ENCODE results near the gene TSSK6. TPM values are rescaled to one million over a fixed set of nuclear protein-coding genes. Genes with fewer than 3 reads are reported as not detected.

Gene TSSK6
- polyA plus RNA-seq, 4 donors: 1.6 to 3.4 (median 1.9) TPM

DNA sequence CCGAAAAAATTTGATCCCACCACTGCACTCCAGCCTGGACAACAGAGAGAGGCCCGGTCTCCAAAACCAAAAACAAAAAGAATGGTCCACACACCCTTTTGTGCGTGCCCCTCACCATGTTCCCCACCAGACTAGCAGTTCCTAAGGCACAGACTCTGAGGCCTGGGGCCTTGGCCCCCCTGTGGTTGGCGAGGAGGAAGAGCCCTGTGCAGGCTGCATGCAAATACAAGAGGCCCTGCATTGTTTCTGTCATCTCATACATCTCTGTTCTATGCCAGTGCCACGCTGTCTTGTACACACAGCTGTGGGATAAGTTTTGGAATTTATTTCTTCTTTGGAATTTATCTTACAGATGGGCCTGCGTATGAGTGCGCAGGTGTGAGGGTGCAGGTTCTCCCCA lies 8.7 kb upstream of the TSSK6 start:
- no peak overlapping the region for H3K4me3 ChIP-seq (ENCODE audit: low read depth in 1 of 3, low read length in 3 of 3)
- H3K27me3 ChIP-seq (ENCODE audit: control insufficient read depth in 3 of 3, insufficient read depth in 3 of 3, low read length in 3 of 3): no peaks in the 10 kb centered on the region
- H3K9me3 ChIP-seq (ENCODE audit: control insufficient read depth in 2 of 2, insufficient read depth in 1 of 2, low read depth in 1 of 2, low read length in 1 of 2): no peaks in the 10 kb centered on the region
- WGBS, 3 donors: 85 to 93% (median 87%) methylated on average over 7 of the region's 7 CpGs
- FAIRE-seq (no peak), DNase-seq (no peak)
- H3K36me3 ChIP-seq (ENCODE audit: control insufficient read depth in 3 of 3, insufficient read depth in 2 of 3, low read depth in 1 of 3, low read length in 3 of 3): peaks cover 3 to 66% (median 5%) of the 10 kb centered on the region in 3 donors
- H3K4me1 ChIP-seq (ENCODE audit: control insufficient read depth in 3 of 3, insufficient read depth in 2 of 3, low read depth in 1 of 3, low read length in 2 of 3): no peaks in the 10 kb centered on the region
- H3K27ac ChIP-seq (ENCODE audit: low read depth in 1 of 3, low read length in 2 of 3): no peak overlapping the region

DNA sequence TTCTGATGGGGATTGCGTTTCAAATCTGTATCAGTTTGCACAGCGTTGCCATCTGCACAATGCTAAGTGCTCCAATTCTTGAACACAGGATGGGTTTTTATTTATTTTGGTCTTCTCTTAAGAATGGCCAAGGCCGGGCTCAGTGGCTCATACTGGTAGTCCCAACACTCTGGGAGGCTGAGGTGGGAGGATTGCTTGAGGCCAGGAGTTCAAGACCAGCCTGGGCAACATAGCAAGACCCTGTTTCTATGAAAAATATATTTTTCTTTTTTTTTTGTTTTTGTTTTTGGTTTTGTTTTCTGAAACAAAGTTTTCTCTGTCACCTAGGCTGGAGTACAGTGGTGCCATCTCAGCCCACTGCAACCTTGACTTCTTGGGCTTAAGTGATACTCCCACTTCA lies 7.8 kb upstream of the TSSK6 start:
- Histone ChIP-seq H3K27ac (ENCODE audit: low read depth in 1 of 3, low read length in 2 of 3) (no peak overlapping the region), H3K36me3 (ENCODE audit: control insufficient read depth in 3 of 3, insufficient read depth in 2 of 3, low read depth in 1 of 3, low read length in 3 of 3) (peaks cover 3 to 64% (median 6%) of the 10 kb centered on the region in 3 donors), H3K4me3 (ENCODE audit: low read depth in 1 of 3, low read length in 3 of 3) (no peak overlapping the region), H3K9me3 (ENCODE audit: control insufficient read depth in 2 of 2, insufficient read depth in 1 of 2, low read depth in 1 of 2, low read length in 1 of 2) (no peaks in the 10 kb centered on the region), H3K27me3 (ENCODE audit: control insufficient read depth in 3 of 3, insufficient read depth in 3 of 3, low read length in 3 of 3) (no peaks in the 10 kb centered on the region), H3K4me1 (ENCODE audit: control insufficient read depth in 3 of 3, insufficient read depth in 2 of 3, low read depth in 1 of 3, low read length in 2 of 3) (no peaks in the 10 kb centered on the region)
- DNase-seq (no peak), FAIRE-seq (no peak)
- 92 to 94% (median 92%) methylated on average over 3 of the region's 3 CpGs for WGBS, 3 donors

DNA sequence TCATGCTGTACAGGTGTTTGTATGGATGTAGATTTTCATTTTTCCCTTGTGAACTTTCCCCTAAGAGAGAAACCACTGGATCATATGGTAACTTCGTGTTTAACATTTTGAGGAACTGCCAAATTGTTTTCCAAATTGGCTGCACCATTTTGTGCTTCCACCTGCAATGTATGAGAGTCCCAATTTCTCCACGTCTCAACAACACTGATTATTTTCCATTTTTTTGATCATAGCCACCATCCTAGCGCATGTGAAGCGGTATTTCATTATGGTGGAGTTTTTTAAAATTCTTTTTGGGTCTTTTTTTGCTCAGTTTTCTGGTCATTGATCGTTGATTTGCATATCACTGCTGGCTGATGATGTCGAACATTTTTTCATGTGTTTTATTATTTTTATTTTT lies 5.6 kb upstream of the TSSK6 start:
- 80 to 85% (median 82%) methylated on average over 6 of the region's 6 CpGs for WGBS, 3 donors
- no peak for DNase-seq
- FAIRE-seq: no peak
- H3K4me3 ChIP-seq (ENCODE audit: low read depth in 1 of 3, low read length in 3 of 3): no peak overlapping the region
- H3K4me1 ChIP-seq (ENCODE audit: control insufficient read depth in 3 of 3, insufficient read depth in 2 of 3, low read depth in 1 of 3, low read length in 2 of 3): peaks cover 0 to 6% (median 0%) of the 10 kb centered on the region in 3 donors
- H3K27me3 ChIP-seq (ENCODE audit: control insufficient read depth in 3 of 3, insufficient read depth in 3 of 3, low read length in 3 of 3): no peaks in the 10 kb centered on the region
- H3K36me3 ChIP-seq (ENCODE audit: control insufficient read depth in 3 of 3, insufficient read depth in 2 of 3, low read depth in 1 of 3, low read length in 3 of 3): peaks cover 3 to 44% (median 6%) of the 10 kb centered on the region in 3 donors
- no peaks in the 10 kb centered on the region for H3K9me3 ChIP-seq (ENCODE audit: control insufficient read depth in 2 of 2, insufficient read depth in 1 of 2, low read depth in 1 of 2, low read length in 1 of 2)
- H3K27ac ChIP-seq (ENCODE audit: low read depth in 1 of 3, low read length in 2 of 3): no peak overlapping the region

DNA sequence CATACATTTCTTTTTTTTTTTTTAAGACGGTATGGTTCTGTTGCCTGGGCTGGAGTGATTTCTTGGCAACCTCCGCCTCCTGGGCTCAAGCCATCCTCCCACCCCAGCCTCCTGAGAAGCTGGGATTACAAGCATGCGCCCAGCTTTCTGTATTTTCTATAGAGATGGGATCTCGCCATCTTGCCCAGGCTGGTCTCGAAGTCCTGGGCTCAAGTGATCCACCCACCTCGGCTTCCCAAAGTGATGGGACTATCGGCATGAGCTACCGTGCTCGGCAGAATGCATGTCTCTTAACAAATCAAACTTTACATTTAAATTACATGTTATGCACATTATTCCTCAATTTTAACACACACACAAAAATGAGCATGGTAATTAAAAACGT lies 1.9 kb upstream of the TSSK6 start:
- H3K27me3 ChIP-seq (ENCODE audit: control insufficient read depth in 3 of 3, insufficient read depth in 3 of 3, low read length in 3 of 3): peaks cover 0 to 10% (median 0%) of the 10 kb centered on the region in 3 donors
- peaks cover 0 to 20% of the 10 kb centered on the region in 2 donors for H3K9me3 ChIP-seq (ENCODE audit: control insufficient read depth in 2 of 2, insufficient read depth in 1 of 2, low read depth in 1 of 2, low read length in 1 of 2)
- FAIRE-seq (no peak), DNase-seq (no peak)
- H3K4me1 ChIP-seq (ENCODE audit: control insufficient read depth in 3 of 3, insufficient read depth in 2 of 3, low read depth in 1 of 3, low read length in 2 of 3): peaks cover 0 to 13% (median 9%) of the 10 kb centered on the region in 3 donors
- H3K27ac ChIP-seq (ENCODE audit: low read depth in 1 of 3, low read length in 2 of 3): no peak overlapping the region
- H3K4me3 ChIP-seq (ENCODE audit: low read depth in 1 of 3, low read length in 3 of 3): peak overlapping the region in 2 of 3 donors; percentile 80 to 100
- H3K36me3 ChIP-seq (ENCODE audit: control insufficient read depth in 3 of 3, insufficient read depth in 2 of 3, low read depth in 1 of 3, low read length in 3 of 3): peaks cover 0 to 20% (median 6%) of the 10 kb centered on the region in 3 donors
- WGBS, 3 donors: 81 to 87% (median 85%) methylated on average over 10 of the region's 10 CpGs

DNA sequence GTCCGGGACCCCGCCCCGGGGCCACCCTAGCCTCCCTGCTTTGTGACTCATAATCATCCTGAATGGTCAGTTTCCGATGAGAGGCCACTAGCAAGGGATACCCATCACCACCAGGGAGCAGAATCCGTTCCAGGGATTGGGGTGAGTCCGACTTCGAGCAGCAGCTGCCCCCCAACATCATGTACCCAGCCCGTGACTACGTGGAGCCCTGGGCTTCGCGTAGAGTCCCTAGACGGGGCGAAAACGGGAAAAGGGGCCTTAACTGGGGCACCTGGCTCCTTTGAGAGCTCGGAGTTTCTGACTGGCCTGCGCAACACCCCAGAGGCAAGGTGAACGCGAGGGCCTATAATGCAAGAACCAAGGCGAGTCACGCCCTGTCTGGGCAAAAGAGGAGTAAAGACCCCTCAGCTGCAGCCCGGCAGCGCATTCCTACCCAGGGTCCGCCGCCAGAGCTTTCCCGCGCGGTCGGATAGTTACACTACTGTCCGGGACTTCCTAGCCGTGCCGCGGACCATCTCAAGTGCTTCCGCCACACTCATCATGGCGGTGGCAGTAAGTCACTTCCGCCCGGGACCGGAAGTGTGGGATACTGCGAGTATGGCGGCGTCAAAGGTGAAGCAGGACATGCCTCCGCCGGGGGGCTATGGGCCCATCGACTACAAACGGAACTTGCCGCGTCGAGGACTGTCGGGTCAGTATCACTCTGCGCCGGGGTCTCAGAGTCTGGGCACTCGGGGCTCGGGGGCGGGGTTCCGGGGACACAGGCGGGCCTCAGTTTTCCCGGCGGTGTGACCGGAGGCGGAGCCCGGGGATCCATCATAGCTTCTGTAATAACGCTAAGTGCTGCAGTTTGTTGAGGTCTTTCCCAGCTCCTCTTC lies 533 bp upstream of the TSSK6 start, which contains the start of gene NDUFA13:
Gene NDUFA13 (plus strand): TSS at position 584 of the 878 bp plus-strand sequence. CDS start 14 bp downstream, at position 598.
- peaks cover 0 to 20% of the 10 kb centered on the region in 2 donors for H3K9me3 ChIP-seq (ENCODE audit: control insufficient read depth in 2 of 2, insufficient read depth in 1 of 2, low read depth in 1 of 2, low read length in 1 of 2)
- peak within 1 kb of the TSS; percentile 24 to 92 (median 60) for H3K27ac ChIP-seq (ENCODE audit: low read depth in 1 of 3, low read length in 2 of 3)
- peak within 1 kb of the TSS; percentile 80 to 100 (median 81) for H3K4me3 ChIP-seq (ENCODE audit: low read depth in 1 of 3, low read length in 3 of 3)
- FAIRE-seq (no peak), DNase-seq (peak; percentile 92 to 98)
- WGBS, 3 donors: 2 to 6% (median 4%) methylated on average over 61 of the region's 61 CpGs
- H3K4me1 ChIP-seq (ENCODE audit: control insufficient read depth in 3 of 3, insufficient read depth in 2 of 3, low read depth in 1 of 3, low read length in 2 of 3): peaks cover 0 to 13% (median 9%) of the 10 kb centered on the region in 3 donors
- peaks cover 0 to 15% (median 4%) of the 10 kb centered on the region in 3 donors for H3K36me3 ChIP-seq (ENCODE audit: control insufficient read depth in 3 of 3, insufficient read depth in 2 of 3, low read depth in 1 of 3, low read length in 3 of 3)
- peaks cover 0 to 10% (median 0%) of the 10 kb centered on the region in 3 donors for H3K27me3 ChIP-seq (ENCODE audit: control insufficient read depth in 3 of 3, insufficient read depth in 3 of 3, low read length in 3 of 3)

DNA sequence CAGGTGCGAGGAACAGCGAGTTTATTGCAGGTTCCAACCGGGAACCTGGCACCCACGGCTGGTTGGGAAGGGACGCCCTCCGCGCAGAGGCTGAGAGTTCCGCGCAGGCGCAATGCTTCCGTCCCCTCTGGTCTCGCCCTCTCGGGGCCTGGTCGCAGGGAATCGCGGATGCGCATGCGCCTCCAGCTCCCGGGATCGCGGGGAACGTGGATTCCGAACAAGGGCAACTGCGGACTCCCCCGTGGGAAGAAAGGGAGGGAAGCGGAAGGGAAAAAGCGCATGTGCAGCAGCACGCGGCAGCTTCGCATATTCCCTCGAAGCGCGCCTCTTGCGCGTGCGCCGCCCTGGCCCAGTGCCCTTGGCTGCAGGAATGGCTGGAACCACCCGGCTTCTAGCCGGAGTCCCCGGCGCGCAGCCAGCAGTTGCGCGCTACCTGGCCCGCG lies 1.1 kb downstream of the TSSK6 start:
- H3K4me1 ChIP-seq (ENCODE audit: control insufficient read depth in 3 of 3, insufficient read depth in 2 of 3, low read depth in 1 of 3, low read length in 2 of 3): peaks cover 0 to 13% (median 9%) of the 10 kb centered on the region in 3 donors
- FAIRE-seq: no peak
- peak in 1 of 2 donors; percentile 80 for DNase-seq
- H3K36me3 ChIP-seq (ENCODE audit: control insufficient read depth in 3 of 3, insufficient read depth in 2 of 3, low read depth in 1 of 3, low read length in 3 of 3): peaks cover 0 to 3% (median 2%) of the 10 kb centered on the region in 3 donors
- no peak overlapping the region for H3K27ac ChIP-seq (ENCODE audit: low read depth in 1 of 3, low read length in 2 of 3)
- H3K27me3 ChIP-seq (ENCODE audit: control insufficient read depth in 3 of 3, insufficient read depth in 3 of 3, low read length in 3 of 3): peaks cover 0 to 10% (median 0%) of the 10 kb centered on the region in 3 donors
- H3K4me3 ChIP-seq (ENCODE audit: low read depth in 1 of 3, low read length in 3 of 3): peak overlapping the region in 1 of 3 donors; percentile 23
- peaks cover 0 to 20% of the 10 kb centered on the region in 2 donors for H3K9me3 ChIP-seq (ENCODE audit: control insufficient read depth in 2 of 2, insufficient read depth in 1 of 2, low read depth in 1 of 2, low read length in 1 of 2)
- 29 to 80% (median 73%) methylated on average over 45 to 46 of the region's 46 CpGs for WGBS, 3 donors

DNA sequence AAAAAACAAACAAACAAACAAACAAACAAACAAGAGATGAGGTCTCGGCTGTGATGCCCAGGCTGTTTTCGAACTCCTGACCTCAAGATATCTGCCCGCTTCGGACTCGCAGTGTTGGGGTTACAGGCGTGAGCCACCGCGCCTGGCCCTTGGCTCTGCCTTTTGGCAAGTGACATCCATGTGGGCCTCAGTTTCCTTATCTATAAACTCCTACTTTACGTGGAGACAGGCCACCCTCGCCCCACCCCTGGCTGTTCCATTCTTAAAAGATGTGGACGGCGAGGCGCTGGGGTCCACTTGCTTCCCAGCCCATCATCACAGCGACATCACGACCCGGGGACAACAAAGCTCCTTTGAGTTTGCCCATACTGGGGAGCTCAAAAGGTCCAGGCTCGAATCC lies 1.7 kb downstream of the TSSK6 start:
- peaks cover 0 to 10% (median 0%) of the 10 kb centered on the region in 3 donors for H3K27me3 ChIP-seq (ENCODE audit: control insufficient read depth in 3 of 3, insufficient read depth in 3 of 3, low read length in 3 of 3)
- no peak overlapping the region for H3K27ac ChIP-seq (ENCODE audit: low read depth in 1 of 3, low read length in 2 of 3)
- DNase-seq (no peak), FAIRE-seq (no peak)
- WGBS, 3 donors: 87 to 96% (median 93%) methylated on average over 17 of the region's 17 CpGs
- H3K4me3 ChIP-seq (ENCODE audit: low read depth in 1 of 3, low read length in 3 of 3): peak overlapping the region in 1 of 3 donors; percentile 23
- peaks cover 0 to 20% of the 10 kb centered on the region in 2 donors for H3K9me3 ChIP-seq (ENCODE audit: control insufficient read depth in 2 of 2, insufficient read depth in 1 of 2, low read depth in 1 of 2, low read length in 1 of 2)
- peaks cover 0 to 13% (median 9%) of the 10 kb centered on the region in 3 donors for H3K4me1 ChIP-seq (ENCODE audit: control insufficient read depth in 3 of 3, insufficient read depth in 2 of 3, low read depth in 1 of 3, low read length in 2 of 3)
- peaks cover 0 to 2% (median 0%) of the 10 kb centered on the region in 3 donors for H3K36me3 ChIP-seq (ENCODE audit: control insufficient read depth in 3 of 3, insufficient read depth in 2 of 3, low read depth in 1 of 3, low read length in 3 of 3)

DNA sequence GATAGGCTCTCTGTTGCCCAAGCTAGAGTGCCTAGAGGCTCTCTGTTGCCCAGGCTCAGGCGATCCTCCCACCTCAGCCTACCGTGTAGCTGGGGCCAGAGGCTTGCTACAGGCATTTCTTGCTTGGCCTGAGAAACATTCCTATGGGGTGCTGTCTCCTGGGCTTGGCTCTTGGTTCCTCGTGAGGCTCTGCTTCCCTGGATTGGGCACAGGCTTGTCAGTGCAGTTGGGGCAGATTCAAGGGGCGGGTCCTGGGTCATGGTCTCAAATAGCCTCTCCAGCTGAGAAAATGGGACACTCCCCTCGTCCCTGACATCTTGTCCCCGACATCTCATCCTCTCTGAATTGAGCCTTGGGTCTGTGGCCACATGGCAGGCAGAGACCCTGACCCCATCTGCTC lies 4.9 kb downstream of the TSSK6 start:
- 31 to 46% (median 44%) methylated on average over 6 of the region's 6 CpGs for WGBS, 3 donors
- DNase-seq (no peak), FAIRE-seq (no peak)
- H3K4me3 ChIP-seq (ENCODE audit: low read depth in 1 of 3, low read length in 3 of 3): no peak overlapping the region
- H3K9me3 ChIP-seq (ENCODE audit: control insufficient read depth in 2 of 2, insufficient read depth in 1 of 2, low read depth in 1 of 2, low read length in 1 of 2): peaks cover 0 to 19% of the 10 kb centered on the region in 2 donors
- peaks cover 6 to 28% (median 8%) of the 10 kb centered on the region in 3 donors for H3K36me3 ChIP-seq (ENCODE audit: control insufficient read depth in 3 of 3, insufficient read depth in 2 of 3, low read depth in 1 of 3, low read length in 3 of 3)
- peaks cover 0 to 12% (median 3%) of the 10 kb centered on the region in 3 donors for H3K4me1 ChIP-seq (ENCODE audit: control insufficient read depth in 3 of 3, insufficient read depth in 2 of 3, low read depth in 1 of 3, low read length in 2 of 3)
- H3K27me3 ChIP-seq (ENCODE audit: control insufficient read depth in 3 of 3, insufficient read depth in 3 of 3, low read length in 3 of 3): peaks cover 0 to 10% (median 0%) of the 10 kb centered on the region in 3 donors
- no peak overlapping the region for H3K27ac ChIP-seq (ENCODE audit: low read depth in 1 of 3, low read length in 2 of 3)

Data from small intestine (tissue), 7 donors.